Mesendoderm (in vitro differentiated cells): Measurements from ENCODE around the gene TMEM43.

Experiments
- DNase-seq: peaks from one replicate; pipeline ENCODE4 v3.0.0; 2013
- H2AK5ac ChIP-seq: 2 replicates; pipeline ENCODE4 v1.6.1; 2013; ENCODE audit warnings: low read length, inconsistent platforms
- H2BK120ac ChIP-seq: 2 replicates; pipeline ENCODE4 v1.6.1; 2013; ENCODE audit warnings: low read depth, mild to moderate bottlenecking, low read length, moderate library complexity, mixed read lengths
- H2BK15ac ChIP-seq: replicated peaks from 2 replicates; pipeline ENCODE4 v1.6.1; 2013; ENCODE audit warnings: low read depth, mild to moderate bottlenecking, moderate library complexity
- H2BK5ac ChIP-seq: 2 replicates; pipeline ENCODE4 v1.6.1; 2013; ENCODE audit warnings: low read length, inconsistent platforms
- H3K18ac ChIP-seq: 2 replicates; pipeline ENCODE4 v1.6.1; 2013; ENCODE audit warnings: mild to moderate bottlenecking, low read length, mixed read lengths
- H3K23ac ChIP-seq: one replicate; pipeline ENCODE4 v1.6.1; 2013; ENCODE audit warnings: low read length
- H3K27ac ChIP-seq: 2 replicates; pipeline ENCODE4 v1.5.1; 2013; ENCODE audit warnings: low read depth, mild to moderate bottlenecking, inconsistent platforms, low read length, moderate library complexity
- H3K27me3 ChIP-seq: 2 replicates; pipeline ENCODE4 v1.6.1; 2013; ENCODE audit warnings: low read length, control low read depth, mild to moderate bottlenecking, inconsistent platforms; ENCODE audit not compliant: insufficient read depth, poor library complexity
- H3K36me3 ChIP-seq: 2 replicates; pipeline ENCODE4 v1.6.1; 2013; ENCODE audit warnings: low read length, inconsistent platforms; ENCODE audit not compliant: control insufficient read depth, insufficient read depth
- H3K4ac ChIP-seq: one replicate; pipeline ENCODE4 v1.6.1; 2013; ENCODE audit warnings: low read depth, mild to moderate bottlenecking, low read length, moderate library complexity
- H3K4me1 ChIP-seq: 2 replicates; pipeline ENCODE4 v1.6.1; 2013; ENCODE audit warnings: low read depth, low read length, inconsistent platforms; ENCODE audit not compliant: control insufficient read depth
- H3K4me2 ChIP-seq: 2 replicates; pipeline ENCODE4 v1.6.1; 2013; ENCODE audit warnings: low read length
- H3K4me3 ChIP-seq: 2 replicates; pipeline ENCODE4 v1.5.1; 2013; ENCODE audit warnings: mild to moderate bottlenecking, low read length
- H3K56ac ChIP-seq: one replicate; pipeline ENCODE4 v1.6.1; 2013; ENCODE audit warnings: low read length
- H3K79me1 ChIP-seq: 2 replicates; pipeline ENCODE4 v1.6.1; 2013; ENCODE audit warnings: low read length, inconsistent platforms
- H3K79me2 ChIP-seq: 2 replicates; pipeline ENCODE4 v1.6.1; 2013; ENCODE audit warnings: mild to moderate bottlenecking, low read length; ENCODE audit not compliant: control insufficient read depth, insufficient read depth
- H3K9ac ChIP-seq: 2 replicates; pipeline ENCODE4 v1.6.1; 2013; ENCODE audit warnings: low read length, inconsistent platforms
- H4K5ac ChIP-seq: one replicate; pipeline ENCODE4 v1.6.1; 2013; ENCODE audit warnings: low read length
- H4K8ac ChIP-seq: one replicate; pipeline ENCODE4 v1.6.1; 2013; ENCODE audit warnings: low read depth, mild to moderate bottlenecking, control low read depth, low read length, moderate library complexity
- WGBS: extraction: QIAGEN DNeasy Blood & Tissue Kit; methylation state at CpG from one replicate; pipeline ENCODE4 v1.1.7; 2013; ENCODE audit warnings: low lambda C conversion rate, missing lambda C conversion rate; ENCODE audit not compliant: insufficient coverage; ENCODE audit errors: extremely low coverage; 5-methylcytosine and 5-hydroxymethylcytosine counted together

Gene TMEM43

DNA sequence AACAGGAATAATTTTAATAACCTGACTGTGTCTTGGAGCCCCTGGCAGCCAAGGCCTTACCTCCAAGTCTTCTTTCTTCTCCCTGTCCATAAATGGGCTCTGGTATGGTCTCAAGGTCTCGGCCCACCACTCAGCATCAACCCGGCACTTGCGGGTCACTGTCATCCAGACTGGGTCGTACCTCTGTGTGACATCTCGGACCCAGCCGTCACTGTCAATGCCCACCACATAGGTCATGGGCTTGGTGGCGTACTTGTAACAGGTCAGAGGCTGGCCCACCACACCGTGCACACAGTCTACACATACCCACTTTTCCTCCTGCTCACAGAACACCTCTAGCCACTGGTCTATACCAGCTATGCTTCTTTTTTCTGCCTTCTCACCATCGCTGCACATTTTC, 33.1 kb downstream of the TMEM43 start:
- Histone ChIP-seq H3K9ac (no peak overlapping the region), H3K79me2 (no peaks in the 10 kb centered on the region), H3K18ac (no peak overlapping the region), H3K4me2 (no peak overlapping the region), H4K8ac (no peak overlapping the region), H3K23ac (no peak overlapping the region), H3K27ac (no peak overlapping the region), H3K4ac (no peak overlapping the region), H2AK5ac (no peak overlapping the region), H3K27me3 (no peaks in the 10 kb centered on the region), H3K36me3 (peaks cover 11% of the 10 kb centered on the region), H2BK120ac (no peak overlapping the region), H3K79me1 (no peaks in the 10 kb centered on the region), H3K4me1 (no peaks in the 10 kb centered on the region), H2BK5ac (no peak overlapping the region), H3K4me3 (no peak overlapping the region), H2BK15ac (no peak overlapping the region), H3K56ac (no peak overlapping the region), H4K5ac (no peak overlapping the region)
- no peak for DNase-seq
- WGBS: no CpG with 5 or more reads among the region's 9 CpGs

DNA sequence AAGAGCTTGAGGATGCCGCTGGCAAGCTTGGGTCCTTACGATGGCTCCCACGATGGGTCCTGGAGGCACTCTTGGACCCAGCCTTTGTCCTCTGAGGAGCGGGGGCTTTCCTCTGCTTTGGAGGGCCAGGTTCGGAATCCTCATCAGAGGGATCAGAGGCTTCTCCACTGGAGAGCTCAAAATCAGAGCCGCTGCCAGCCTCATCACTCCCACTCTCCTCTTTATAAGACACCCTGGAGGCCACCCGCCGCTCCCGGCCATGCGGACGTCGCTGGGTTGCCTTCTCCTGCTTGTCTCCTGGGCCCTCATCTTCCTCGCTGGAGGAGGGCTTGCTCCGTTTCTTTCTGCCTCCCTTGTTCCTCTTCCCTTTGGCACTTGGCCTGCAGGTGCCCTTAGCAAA, 33.5 kb downstream of the TMEM43 start:
- Histone ChIP-seq H3K56ac (no peak overlapping the region), H3K27ac (no peak overlapping the region), H3K4ac (no peak overlapping the region), H2BK120ac (no peak overlapping the region), H2BK5ac (no peak overlapping the region), H3K4me3 (no peak overlapping the region), H2BK15ac (no peak overlapping the region), H3K18ac (no peak overlapping the region), H3K79me1 (no peaks in the 10 kb centered on the region), H3K23ac (no peak overlapping the region), H4K8ac (no peak overlapping the region), H3K9ac (no peak overlapping the region), H3K79me2 (no peaks in the 10 kb centered on the region), H2AK5ac (no peak overlapping the region), H4K5ac (no peak overlapping the region), H3K27me3 (no peaks in the 10 kb centered on the region), H3K4me1 (no peaks in the 10 kb centered on the region), H3K4me2 (no peak overlapping the region), H3K36me3 (peaks cover 11% of the 10 kb centered on the region)
- no CpG with 5 or more reads among the region's 14 CpGs for WGBS
- no peak for DNase-seq

DNA sequence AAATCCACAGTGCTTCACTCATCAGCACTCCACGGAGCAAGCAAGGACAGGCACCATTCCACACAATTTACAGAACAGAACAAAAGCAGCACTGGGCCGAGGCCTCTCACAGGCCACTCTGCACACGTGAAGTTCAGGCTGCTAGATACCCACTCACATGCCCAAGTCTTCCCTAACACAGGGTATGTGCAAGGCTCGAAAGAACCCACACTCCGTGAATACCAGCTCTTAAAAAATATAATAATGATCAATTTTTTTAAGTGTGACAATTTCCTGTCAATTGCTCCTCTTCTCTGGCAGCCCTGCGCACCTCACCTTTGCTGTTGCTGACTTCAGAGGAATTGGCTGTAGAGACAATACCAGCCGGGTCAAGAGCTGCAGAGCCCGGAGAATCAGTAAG, 34.6 kb downstream of the TMEM43 start:
- Histone ChIP-seq H3K18ac (no peak overlapping the region), H2AK5ac (no peak overlapping the region), H3K36me3 (peaks cover 10% of the 10 kb centered on the region), H3K23ac (no peak overlapping the region), H3K9ac (no peak overlapping the region), H4K5ac (no peak overlapping the region), H3K4me3 (no peak overlapping the region), H4K8ac (no peak overlapping the region), H3K56ac (no peak overlapping the region), H3K4me2 (no peak overlapping the region), H3K27me3 (no peaks in the 10 kb centered on the region), H2BK15ac (no peak overlapping the region), H2BK5ac (no peak overlapping the region), H2BK120ac (no peak overlapping the region), H3K4me1 (no peaks in the 10 kb centered on the region), H3K27ac (no peak overlapping the region), H3K4ac (no peak overlapping the region), H3K79me1 (no peaks in the 10 kb centered on the region), H3K79me2 (no peaks in the 10 kb centered on the region)
- WGBS: no CpG with 5 or more reads among the region's 8 CpGs
- no peak for DNase-seq

DNA sequence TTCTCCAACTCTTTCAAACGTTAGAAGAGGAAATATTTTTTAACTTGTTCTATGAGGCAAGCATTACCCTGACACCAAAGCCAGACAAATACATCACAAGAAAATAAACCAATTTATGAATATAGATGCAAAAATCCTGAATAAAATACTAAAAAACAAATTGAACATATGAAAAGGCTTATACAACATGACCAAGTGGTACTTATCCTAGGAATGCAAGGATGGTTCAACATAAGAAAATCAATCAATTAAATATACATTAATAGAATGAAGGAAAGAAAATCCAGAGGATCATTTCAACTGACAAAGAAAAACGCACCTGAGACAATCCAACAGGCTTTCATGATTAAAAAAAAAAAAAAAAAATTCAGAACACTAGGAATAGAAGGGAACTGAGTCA, 36.4 kb downstream of the TMEM43 start:
- Histone ChIP-seq H3K79me2 (no peaks in the 10 kb centered on the region), H3K36me3 (peaks cover 15% of the 10 kb centered on the region), H3K4me2 (no peak overlapping the region), H3K27ac (no peak overlapping the region), H3K27me3 (no peaks in the 10 kb centered on the region), H3K23ac (no peak overlapping the region), H3K4ac (no peak overlapping the region), H3K4me3 (no peak overlapping the region), H2AK5ac (no peak overlapping the region), H3K56ac (no peak overlapping the region), H4K8ac (no peak overlapping the region), H3K4me1 (no peaks in the 10 kb centered on the region), H2BK120ac (no peak overlapping the region), H4K5ac (no peak overlapping the region), H3K18ac (no peak overlapping the region), H2BK5ac (no peak overlapping the region), H2BK15ac (no peak overlapping the region), H3K9ac (no peak overlapping the region), H3K79me1 (no peaks in the 10 kb centered on the region)
- no CpG with 5 or more reads among the region's 2 CpGs for WGBS
- no peak for DNase-seq

DNA sequence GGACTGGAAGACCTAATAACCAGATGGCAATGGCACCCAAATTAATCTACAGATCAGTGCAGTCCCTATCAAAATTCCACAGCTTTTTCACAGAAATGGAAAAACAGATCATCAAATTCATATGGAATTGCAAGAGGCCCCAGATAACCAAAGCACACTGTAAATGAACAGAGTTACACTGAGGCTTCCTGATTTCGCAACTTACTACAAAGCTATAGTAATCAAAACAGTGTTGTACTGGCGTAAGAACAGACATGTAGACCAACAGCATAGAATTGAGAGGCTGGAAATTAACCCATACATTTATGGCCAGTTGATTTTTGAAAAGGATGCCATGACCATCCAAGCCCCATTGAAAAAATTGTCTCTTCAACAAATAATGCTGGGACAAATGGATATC, 37.3 kb downstream of the TMEM43 start:
- H3K23ac ChIP-seq: no peak overlapping the region
- no peak overlapping the region for H3K9ac ChIP-seq
- whole genome bisulfite sequencing: no CpG with 5 or more reads among the region's 2 CpGs
- no peak overlapping the region for H3K56ac ChIP-seq
- no peak for DNase-seq
- no peak overlapping the region for H4K5ac ChIP-seq
- H2BK15ac ChIP-seq: no peak overlapping the region
- H3K4me2 ChIP-seq: no peak overlapping the region
- H4K8ac ChIP-seq: no peak overlapping the region
- peaks cover 16% of the 10 kb centered on the region for H3K36me3 ChIP-seq
- H3K4me3 ChIP-seq: no peak overlapping the region
- H3K4ac ChIP-seq: no peak overlapping the region
- no peak overlapping the region for H3K18ac ChIP-seq
- no peak overlapping the region for H2BK5ac ChIP-seq
- no peaks in the 10 kb centered on the region for H3K79me1 ChIP-seq
- H3K27me3 ChIP-seq: no peaks in the 10 kb centered on the region
- H2AK5ac ChIP-seq: no peak overlapping the region
- no peak overlapping the region for H2BK120ac ChIP-seq
- no peaks in the 10 kb centered on the region for H3K79me2 ChIP-seq
- no peaks in the 10 kb centered on the region for H3K4me1 ChIP-seq
- H3K27ac ChIP-seq: no peak overlapping the region

DNA sequence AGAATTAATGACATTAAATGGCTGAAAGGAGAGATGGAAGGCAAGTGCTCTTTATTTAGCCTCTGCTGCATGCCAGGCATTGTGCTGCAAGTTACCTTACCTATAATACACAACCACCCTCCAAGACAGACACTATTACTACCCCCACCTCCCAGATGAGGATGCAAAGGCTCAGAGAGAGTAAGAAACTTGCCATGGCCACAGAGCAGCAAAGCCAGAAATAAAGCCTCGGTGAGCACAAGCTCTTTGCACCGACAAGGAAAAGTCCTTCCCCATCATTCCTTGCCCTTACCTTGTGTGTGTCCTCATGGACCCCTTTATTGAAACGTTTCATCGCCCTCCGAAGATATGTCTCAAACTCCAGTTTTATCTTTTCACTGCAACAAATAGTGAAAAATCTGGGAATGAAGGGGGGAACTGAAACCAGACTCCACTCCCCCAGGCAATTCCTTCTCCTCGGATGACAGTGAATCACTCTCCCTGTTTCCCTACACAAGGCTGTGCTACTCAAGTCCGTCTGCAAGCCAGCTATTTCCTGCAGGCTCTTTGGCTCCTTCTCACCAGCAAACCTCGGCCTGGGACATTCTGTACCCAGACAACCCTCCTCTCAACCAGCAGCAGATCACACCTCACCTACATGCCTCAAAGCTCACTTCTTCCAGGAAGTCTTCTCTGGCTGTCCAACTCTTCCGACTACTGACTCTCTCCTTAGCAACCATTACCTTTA, 42.2 kb downstream of the TMEM43 start:
- Histone ChIP-seq H3K18ac (no peak overlapping the region), H2AK5ac (no peak overlapping the region), H3K27me3 (no peaks in the 10 kb centered on the region), H3K79me2 (no peaks in the 10 kb centered on the region), H3K27ac (no peak overlapping the region), H3K23ac (no peak overlapping the region), H4K8ac (no peak overlapping the region), H3K4ac (no peak overlapping the region), H3K79me1 (no peaks in the 10 kb centered on the region), H3K36me3 (peaks cover 13% of the 10 kb centered on the region), H3K4me1 (no peaks in the 10 kb centered on the region), H4K5ac (no peak overlapping the region), H3K56ac (no peak overlapping the region), H2BK120ac (no peak overlapping the region), H3K4me3 (no peak overlapping the region), H3K9ac (no peak overlapping the region), H2BK5ac (no peak overlapping the region), H2BK15ac (no peak overlapping the region), H3K4me2 (no peak overlapping the region)
- WGBS: no CpG with 5 or more reads among the region's 9 CpGs
- no peak for DNase-seq
